NCI-H2227 (cell line): ENCODE results near the gene MCM5.
"Not testable (repeated sequence)": the region's sequence is repeated elsewhere in the genome, so short reads cannot be mapped to it uniquely, and the experiment has no call there.

Experiments
- DNase-seq: peaks from one replicate; lab custom pipeline; 2025; ENCODE audit not compliant: unreplicated experiment; lab: John Stamatoyannopoulos, UW

MCM5 gene

DNA sequence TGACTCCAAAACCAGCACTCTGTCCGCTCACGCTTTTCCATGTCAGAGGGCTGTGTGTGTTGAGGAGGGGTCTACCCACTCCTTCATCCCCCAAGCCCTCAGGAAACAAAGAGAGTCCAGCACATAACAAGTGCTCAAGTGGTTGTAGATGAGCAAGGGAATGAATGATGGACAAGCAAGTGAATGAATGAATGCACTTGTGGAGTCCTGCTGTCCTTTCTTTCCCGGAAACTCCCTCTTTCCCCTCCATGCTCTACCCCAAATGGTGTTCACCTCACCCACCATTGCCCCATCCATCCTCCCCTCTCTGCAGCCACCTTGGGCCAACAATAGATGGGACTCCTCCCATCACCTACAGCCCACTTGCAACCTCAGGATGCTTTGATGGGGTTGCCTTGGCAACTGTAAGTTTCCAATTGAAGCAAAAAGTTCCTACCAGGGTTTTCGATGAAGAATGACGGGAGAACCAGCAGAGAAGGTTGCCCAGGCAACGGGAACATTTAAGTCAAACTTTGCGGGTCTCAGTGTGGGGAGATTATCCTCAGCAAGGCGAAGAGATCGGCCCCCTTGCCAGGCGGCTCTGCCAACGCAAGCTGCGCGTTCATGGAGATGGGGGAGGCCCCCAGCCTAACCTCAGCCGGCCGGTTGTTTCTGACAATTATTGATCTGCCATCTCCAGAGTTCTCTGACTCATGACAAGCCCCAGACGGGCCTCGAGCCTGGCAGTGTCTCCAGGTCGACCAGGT, 51.1 kb downstream of the MCM5 start:
- no peak for DNase-seq

- DNase-seq = no peak
These were observed 51.7 kb downstream of the MCM5 start for GRCh38 chr22:35451592-35451991.

DNA sequence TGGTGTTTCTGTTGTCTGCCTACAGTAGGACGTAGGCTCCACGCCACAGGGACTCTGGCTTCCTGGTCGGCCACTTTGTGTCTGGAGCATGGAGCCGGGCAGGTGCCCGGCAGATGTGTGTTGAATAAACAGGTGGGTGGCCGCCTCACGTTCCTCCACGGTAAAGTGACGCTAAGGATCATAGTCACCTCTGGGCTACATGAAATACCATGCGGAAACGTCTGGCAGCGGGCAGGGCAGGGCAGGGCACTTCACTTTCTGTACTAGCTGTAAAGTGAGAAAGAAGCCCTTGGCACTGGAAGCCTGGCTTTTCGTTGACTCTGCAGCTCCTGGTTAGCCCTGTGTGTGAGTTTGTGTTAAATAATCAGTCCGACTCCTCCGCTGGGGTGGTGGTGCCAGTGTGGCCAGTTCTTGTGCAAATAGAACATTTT, 52.4 kb downstream of the MCM5 start:
- DNase-seq = no peak

GRCh38 chr22:35452810-35453743, 53.1 kb downstream of the MCM5 start:
- no peak for DNase-seq

DNA sequence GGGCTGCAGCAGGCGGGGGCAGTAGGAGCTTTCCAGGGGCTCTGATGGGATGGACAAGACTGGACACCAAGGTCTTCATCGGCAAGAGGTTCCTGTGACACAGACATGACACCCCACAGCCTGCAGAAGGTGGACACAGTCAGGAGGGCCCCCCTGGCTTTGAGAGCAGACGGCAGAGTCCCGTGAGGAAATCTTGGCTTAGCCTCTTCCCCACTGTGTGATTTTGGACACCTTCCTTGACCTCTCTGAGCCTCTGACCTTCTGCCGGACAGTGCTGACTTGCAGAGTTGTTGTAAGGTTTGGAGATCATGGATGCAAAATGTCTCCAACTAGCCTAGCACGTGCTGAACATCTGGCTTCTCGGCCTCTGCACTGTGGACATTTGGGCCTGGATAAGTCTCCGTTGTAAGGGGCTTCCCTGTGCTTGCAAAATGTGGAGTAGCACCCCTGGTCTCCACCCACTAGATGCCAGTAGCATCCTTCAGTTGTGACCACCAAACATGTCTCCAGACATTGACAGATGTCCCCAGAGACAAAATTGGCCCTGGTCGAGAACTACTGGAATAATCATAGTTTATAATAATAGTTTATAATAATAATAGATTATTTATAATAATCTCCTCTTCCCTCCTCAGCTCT, 54.6 kb downstream of the MCM5 start:
- DNase-seq = no peak

GRCh38 chr22:35455529-35455928, 55.6 kb downstream of the MCM5 start:
- DNase-seq = no peak

GRCh38 chr22:35456757-35457156, 56.8 kb downstream of the MCM5 start:
- no peak for DNase-seq

DNA sequence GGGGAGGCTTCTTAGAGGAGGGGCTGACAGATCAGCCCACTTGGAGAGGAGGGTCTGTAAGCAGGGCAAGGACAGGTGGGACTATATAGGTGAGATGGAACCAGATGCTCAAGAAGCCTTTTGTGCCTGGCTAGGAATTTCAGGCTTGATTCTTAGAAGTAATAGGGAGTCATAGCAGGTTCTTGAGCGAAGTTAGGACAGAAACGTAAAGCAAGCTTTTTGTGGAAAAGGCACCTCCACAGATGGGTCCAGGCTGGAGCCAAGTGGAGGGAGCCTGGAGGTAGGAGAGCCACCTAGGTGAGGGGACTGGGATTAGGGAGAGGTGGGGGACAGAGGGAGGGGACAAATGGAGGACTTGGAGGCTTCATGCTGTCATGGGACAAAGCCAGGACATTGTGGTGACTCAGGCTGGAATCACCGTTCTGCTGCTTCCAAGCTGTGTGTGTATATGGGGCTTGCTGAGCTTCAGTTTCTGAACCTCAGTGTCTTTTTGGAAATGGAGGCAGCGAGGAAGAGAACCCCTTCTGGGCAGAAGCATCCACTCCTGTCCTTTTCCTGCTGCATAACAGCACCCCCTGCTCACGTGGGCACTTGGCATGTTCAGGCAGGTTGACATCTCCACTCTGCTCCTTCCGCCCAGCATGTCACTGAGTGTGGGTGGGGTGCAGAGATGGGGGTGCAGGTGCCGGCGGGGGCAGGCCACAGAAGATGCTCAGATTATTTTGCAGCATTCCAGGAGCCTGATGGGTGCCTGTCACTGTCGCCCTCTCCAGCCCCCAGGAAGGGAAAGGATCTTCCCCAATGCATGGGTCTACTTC, 58.0 kb downstream of the MCM5 start:
- DNase-seq = no peak

GRCh38 chr22:35458547-35459422, 58.8 kb downstream of the MCM5 start:
- peak; percentile 46 for DNase-seq

DNA sequence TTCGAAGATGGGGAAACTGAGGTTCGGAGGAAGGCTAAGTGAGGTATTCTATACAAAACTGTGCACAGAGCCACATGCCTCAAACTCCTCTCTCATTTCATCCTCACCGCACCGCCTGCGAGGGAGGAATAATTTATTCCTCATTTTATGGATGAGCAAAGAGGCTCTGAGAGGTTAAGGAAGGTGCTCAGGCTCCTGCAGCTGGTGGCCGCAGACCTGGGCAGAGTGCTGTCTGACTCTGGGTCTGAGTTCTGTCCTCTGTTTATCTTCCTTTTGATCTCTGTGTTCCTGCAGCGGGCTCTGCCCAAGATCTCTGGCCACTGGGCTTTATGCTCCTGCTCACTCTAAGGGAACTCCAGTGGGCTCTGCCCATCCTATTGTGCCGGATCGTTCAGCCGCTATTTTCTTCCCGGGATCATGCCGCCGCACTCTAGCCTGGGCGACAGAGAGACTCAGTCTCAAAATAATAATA, 59.5 kb downstream of the MCM5 start:
- DNase-seq = no peak

DNA sequence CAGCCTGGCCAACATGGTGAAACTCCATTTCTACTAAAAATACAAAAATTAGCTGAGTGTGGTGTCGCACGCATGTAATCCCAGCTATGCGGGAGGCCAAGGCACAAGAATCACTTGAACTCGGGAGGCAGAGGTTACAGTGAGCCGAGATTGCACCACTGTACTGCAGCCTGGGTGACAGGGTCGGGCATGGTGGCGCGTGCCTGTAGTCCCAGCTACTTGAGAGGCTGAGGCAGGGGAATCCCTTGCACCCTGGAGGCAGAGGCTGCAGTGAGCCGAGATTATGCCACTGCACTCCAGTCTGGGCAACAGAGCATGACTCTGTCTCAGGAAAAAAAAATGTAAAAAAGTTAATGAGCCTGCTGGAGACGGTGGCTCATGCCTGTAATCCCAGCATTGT, 60.0 kb downstream of the MCM5 start:
- DNase-seq = not testable (repeated sequence)

GRCh38 chr22:35460688-35461087, 60.7 kb downstream of the MCM5 start:
- DNase-seq = no peak

GRCh38 chr22:35462498-35463230, 62.7 kb downstream of the MCM5 start:
- no peak for DNase-seq

GRCh38 chr22:35463231-35463933, 63.4 kb downstream of the MCM5 start:
- no peak for DNase-seq

- DNase-seq = no peak
These were observed 64.5 kb downstream of the MCM5 start for GRCh38 chr22:35464399-35464798.

DNA sequence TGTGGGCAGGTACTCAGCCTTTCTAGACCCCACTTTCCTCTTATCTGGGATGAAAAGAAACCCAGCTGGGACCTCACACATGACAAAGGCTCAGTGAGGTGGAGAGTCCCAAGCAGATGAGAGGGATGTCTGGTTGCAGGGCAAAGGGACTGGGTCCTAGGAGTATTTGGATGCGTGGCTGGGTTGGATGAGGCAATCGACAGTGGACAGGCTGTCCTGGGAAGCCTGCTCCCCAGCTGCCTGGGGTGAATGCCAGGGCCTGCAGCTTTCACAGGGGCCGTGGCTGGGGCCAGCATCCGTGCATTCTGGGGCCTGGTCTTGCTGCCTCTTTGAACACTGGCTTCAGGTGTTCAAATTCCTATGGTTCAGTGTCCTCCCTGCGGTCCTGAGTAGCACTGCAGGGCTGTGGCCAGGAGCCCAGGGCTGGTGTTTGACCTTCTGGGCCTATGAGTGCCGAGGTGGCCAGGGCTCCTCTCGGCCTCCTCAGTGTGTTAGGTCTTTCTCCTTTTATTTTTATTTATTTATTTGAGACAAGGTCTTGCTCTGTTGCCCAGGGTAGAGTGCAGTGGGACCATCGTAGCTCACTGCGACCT, 65.3 kb downstream of the MCM5 start:
- DNase-seq = no peak

DNA sequence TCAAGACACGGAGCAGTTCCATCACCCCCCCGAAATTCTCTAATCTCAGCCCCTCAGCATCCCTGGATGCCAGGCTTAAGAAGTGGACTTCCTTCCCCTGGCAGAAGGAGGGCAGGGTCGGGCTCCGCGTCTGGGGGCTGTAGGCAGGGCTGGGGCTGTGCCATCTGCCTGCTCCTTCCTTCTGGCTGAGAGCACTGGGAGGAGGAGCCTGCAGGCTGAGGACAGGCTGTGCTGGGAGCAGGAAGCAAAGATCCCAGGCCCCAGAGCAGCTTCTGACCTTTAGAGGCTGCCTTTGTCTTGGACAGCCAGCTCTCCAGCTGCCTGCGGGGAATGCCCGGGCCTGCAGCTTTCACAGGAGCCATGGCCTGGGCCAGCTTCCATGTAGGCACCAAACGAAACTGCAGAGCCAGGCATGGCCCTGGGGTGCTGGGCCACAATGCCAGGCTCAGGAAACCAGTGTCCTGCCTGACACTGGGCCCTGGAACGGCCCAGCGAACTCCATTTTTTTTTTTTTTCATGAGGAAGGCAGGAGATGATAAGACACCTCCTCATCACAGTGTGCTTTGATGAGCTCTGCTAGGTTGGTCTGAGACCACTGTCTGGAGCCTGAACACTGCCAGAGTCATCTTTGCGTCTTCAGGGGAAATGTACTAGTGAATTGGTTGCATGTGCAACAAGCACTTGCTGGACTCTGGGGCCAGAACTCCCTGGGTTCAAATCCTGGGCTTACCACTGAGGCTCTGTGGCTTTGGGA, 67.9 kb downstream of the MCM5 start:
- DNase-seq = no peak
